CD4-positive, alpha-beta T cell treated with Interferon alpha-2 for 1 hour (primary cell): ENCODE measurements around the gene MNDA.
"Not testable (repeated sequence)": the region's sequence is repeated elsewhere in the genome, so short reads cannot be mapped to it uniquely, and the experiment has no call there.

Source experiments
- DNase-seq, 2 donors: peaks; one replicate each; pipeline ENCODE4 v3.0.0-alpha.2; 2020 to 2022

Gene MNDA

DNA sequence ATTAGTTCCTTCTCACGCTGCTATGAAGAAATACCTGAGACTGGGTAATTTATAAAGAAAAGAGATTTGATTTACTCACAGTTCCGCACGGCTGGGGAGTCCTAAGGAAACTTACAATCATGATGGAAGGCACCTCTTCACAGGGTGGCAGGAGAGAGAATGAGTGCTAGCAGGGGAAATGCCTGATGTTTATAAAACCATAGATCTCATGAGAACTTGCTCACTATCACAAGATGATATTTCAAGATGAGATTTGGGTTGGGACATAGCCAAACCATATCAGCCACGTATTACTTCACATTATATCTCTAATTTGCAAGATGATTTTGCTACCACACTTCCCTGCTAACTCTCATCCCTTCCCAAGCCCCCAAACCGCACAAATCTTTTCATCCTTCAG lies 9.1 kb downstream of the MNDA start:
- DNase-seq = no peak

DNA sequence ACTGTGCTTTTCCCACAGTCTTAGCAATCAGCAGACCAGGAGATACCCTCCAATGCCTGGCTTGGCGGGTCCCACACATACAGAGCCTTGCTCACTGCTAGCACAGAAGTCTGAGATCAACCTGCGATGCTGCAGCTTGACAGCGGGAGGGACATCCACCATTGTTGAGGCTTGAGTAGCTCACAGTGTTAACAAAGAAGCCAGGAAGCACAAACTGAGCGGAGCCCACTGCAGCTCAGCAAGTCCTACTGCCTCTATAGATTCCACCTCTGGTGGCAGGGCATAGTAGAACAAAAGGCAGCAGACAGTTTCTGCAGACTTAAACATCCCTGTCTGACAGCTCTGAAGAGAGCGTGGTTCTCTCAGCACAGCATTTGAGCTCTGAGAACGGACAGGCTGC lies 33.4 kb downstream of the MNDA start:
- DNase-seq = no peak

DNA sequence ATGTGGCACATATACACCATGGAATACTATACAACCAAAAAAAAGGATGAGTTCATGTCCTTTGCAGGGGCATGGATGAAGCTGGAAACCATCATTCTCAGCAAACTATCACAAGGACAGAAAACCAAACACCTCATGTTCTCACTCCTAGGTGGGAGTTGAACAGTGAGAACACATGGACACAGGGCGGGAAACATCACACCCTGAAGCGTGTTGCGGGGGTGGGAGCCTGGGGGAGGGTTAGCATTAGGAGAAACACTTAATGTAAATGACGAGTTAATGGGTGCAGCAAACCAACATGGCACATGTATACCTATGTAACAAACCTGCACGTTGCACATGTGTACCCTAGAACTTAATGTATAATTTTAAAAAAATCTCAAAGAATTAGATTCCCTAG lies 39.3 kb downstream of the MNDA start:
- DNase-seq = not testable (repeated sequence)

DNA sequence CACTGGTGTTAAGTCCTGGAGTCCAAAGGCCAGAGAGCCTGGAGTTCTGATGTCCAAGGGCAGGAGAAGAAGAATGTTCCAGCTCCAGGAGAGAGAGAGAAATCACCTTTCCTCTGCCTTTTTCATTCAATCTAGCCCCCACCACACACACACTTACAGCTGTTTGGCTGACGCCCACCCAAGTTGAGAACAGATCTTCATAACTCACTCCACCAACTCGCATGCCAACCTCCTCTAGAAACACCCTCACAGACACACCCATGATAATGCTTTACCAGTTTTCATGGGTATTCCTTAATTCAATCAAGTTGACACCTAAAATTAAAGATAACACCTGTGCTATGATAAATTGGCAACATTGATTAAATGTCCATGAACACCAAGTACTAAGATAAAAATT lies 42.0 kb downstream of the MNDA start:
- no peak for DNase-seq

DNA sequence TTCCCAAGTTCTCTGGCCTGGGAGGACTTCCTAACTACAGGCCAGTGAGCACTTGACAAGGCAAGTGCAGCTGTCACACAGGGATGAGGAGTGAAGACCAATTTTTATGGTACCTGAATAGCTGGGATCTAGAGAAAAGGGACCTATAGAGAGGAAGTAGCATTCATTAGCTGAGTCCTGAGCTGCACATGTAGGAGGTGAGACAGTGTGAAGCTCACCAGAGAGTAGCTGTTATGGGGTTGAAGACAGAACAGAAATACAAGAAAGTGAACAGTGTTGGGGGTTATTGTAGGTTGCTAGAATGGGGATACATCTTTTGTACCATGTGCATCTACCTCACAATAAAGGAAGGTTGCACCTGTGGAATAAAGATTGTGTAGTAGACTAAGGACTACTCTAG lies 62.5 kb downstream of the MNDA start:
- DNase-seq = no peak

DNA sequence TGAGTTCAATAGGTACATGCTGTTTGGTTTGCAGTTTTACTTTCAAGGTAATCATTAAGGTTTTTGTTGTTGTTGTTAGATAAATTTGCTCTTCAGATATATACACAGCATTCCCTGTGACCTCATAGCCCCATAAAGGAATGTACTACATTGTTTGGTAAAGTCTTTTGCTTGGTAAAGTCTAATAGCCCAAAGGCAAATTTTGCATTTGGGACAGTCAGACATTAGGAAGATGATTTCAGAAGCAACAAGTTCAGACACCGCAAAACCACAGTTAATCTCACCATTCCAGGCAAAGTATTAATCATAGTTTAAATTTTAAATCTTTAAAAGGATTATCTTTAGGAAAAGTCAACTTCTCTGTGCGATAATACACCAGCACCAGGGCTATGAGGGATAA lies 67.6 kb downstream of the MNDA start:
- DNase-seq = no peak
